ENCODE results near the gene NHSL2.
A peak's percentile ranks its signal among the peaks of the same experiment; 100 is the strongest.

Gene NHSL2

DNA sequence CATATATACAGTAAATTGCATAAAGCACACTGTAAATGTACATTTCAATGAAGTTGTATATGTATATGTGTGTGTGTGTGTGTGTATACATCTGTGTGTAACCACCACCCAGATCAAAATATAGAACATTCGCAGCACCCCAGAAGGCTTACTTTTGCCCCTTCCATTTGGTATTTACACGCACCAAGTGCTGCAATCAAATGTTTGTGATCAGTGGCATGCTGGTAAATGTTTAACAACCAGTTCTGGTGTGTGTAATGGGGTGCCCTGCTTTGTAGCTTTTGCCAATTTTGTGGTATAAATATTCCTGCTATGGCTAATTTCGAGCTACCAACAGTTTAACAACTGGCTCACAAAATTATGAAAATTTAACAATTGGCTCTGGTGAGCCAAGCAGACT, 119.8 kb downstream of the NHSL2 start:
- no peak overlapping the region for H3K4me3 ChIP-seq (ENCODE audit: low read depth, low read length)
- TF ChIP-seq, protein P1, sequence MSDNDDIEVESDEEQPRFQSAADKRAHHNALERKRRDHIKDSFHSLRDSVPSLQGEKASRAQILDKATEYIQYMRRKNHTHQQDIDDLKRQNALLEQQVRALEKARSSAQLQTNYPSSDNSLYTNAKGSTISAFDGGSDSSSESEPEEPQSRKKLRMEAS (IDR thresholded peaks at IDR 0.05; ENCODE audit: low read depth, low read length) = no peak
- TF ChIP-seq POLR2A (IDR thresholded peaks at IDR 0.05; ENCODE audit: extremely low read depth, insufficient read length) = no peak
- no peak for TF ChIP-seq MYC (IDR thresholded peaks at IDR 0.05; ENCODE audit: low read depth, low read length)
- TF ChIP-seq, protein P2, sequence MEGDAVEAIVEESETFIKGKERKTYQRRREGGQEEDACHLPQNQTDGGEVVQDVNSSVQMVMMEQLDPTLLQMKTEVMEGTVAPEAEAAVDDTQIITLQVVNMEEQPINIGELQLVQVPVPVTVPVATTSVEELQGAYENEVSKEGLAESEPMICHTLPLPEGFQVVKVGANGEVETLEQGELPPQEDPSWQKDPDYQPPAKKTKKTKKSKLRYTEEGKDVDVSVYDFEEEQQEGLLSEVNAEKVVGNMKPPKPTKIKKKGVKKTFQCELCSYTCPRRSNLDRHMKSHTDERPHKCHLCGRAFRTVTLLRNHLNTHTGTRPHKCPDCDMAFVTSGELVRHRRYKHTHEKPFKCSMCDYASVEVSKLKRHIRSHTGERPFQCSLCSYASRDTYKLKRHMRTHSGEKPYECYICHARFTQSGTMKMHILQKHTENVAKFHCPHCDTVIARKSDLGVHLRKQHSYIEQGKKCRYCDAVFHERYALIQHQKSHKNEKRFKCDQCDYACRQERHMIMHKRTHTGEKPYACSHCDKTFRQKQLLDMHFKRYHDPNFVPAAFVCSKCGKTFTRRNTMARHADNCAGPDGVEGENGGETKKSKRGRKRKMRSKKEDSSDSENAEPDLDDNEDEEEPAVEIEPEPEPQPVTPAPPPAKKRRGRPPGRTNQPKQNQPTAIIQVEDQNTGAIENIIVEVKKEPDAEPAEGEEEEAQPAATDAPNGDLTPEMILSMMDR (IDR thresholded peaks at IDR 0.05; ENCODE audit: low read depth, low read length) = no peak
- DNase-seq (ENCODE audit: low read depth) = no peak

DNA sequence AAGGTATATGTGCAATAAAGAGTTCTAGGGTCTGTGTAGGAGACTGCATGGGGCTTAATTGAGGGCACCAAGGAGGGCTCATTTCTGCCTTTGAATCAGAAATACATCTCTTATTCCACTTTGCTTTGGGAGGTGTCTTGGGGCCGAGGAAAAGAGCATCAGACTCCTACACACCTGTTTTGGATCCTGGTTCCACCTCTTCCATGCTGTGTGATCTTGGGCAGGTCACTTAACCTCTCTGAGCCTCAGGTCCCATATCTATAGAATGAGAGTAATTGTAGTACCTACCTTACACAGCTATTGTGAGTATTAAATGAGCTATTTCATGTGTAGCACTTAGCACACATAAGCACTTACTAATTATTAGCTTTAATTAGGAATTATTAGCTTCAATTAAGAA, 120.5 kb downstream of the NHSL2 start:
- DNase-seq (ENCODE audit: low read depth) = no peak
- TF ChIP-seq, protein P1 (IDR thresholded peaks at IDR 0.05; ENCODE audit: low read depth, low read length) = no peak
- no peak for TF ChIP-seq MYC (IDR thresholded peaks at IDR 0.05; ENCODE audit: low read depth, low read length)
- no peak overlapping the region for H3K4me3 ChIP-seq (ENCODE audit: low read depth, low read length)

DNA sequence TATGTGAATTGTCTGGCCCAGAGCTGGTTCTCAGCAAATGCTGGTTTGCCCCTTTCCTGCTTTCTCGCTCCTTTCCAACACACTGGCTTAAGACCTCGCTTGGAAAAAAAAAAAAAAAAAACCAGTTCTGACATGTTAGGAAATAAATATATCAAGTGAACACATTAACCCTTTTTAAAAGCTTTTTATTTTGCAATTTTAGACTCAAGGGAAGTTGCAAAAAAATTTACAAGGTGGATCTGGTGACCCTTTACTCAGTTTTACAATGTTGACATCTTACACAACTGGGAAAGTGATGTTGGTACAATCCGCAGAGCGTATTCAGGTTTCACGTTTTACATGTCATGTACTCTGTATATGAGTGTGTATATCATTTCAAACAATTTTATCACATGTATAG, 121.0 kb downstream of the NHSL2 start:
- peak; percentile 76 for DNase-seq (ENCODE audit: low read depth)
- 0 out of 2 replicates have a peak, but pooled peaks have one; percentile 11 for TF ChIP-seq MYC (IDR thresholded peaks at IDR 0.05; ENCODE audit: low read depth, low read length)
- TF ChIP-seq, protein P1 (IDR thresholded peaks at IDR 0.05; ENCODE audit: low read depth, low read length) = no peak
- no peak for TF ChIP-seq POLR2A (IDR thresholded peaks at IDR 0.05; ENCODE audit: extremely low read depth, insufficient read length)
- TF ChIP-seq, protein P2 (IDR thresholded peaks at IDR 0.05; ENCODE audit: low read depth, low read length) = no peak
- no peak overlapping the region for H3K4me3 ChIP-seq (ENCODE audit: low read depth, low read length)

DNA sequence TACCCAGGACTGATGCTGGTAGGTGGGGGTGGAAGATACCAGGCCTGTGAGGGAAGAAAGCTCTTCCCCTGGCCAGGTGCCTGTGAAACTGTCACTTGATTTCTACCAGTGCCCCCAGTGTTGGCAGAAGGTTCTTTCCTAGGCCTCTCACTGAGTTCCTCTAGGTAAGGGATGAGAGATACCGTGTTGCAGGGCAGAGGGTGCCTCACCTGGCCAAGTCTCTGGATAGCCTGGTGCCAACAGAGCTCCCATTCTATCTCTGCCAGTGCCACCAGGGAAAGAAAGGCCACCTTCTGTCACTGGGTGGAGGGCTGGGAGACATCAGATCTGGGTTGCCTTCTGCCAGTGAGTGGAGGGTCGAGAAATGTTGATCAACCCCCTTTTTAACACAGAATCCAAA, 127.0 kb downstream of the NHSL2 start:
- no peak overlapping the region for H3K4me3 ChIP-seq (ENCODE audit: low read depth, low read length)
- no peak for DNase-seq (ENCODE audit: low read depth)
- TF ChIP-seq, protein P1 (IDR thresholded peaks at IDR 0.05; ENCODE audit: low read depth, low read length) = no peak
- TF ChIP-seq, protein P2 (IDR thresholded peaks at IDR 0.05; ENCODE audit: low read depth, low read length) = no peak
- TF ChIP-seq MYC (IDR thresholded peaks at IDR 0.05; ENCODE audit: low read depth, low read length) = no peak

DNA sequence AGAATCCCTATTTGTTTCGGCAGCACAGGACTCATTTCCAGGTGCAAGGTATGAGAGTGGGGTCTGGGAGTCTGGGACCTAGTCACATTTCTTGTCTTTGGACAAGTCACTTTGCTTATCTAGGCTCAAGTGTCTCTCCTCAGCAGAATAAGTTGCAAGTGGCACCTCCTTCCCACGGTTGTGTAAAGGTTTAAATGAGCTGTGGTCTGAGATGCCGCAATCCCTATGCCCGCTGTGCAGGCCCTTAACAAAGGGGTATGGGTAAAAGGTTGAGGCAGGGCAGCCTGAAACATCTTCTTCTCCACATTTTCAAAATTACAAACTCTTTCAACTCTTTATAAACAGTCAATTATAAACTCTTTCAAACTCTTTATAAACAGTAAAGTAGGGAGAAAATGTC, 127.4 kb downstream of the NHSL2 start:
- TF ChIP-seq POLR2A (IDR thresholded peaks at IDR 0.05; ENCODE audit: extremely low read depth, insufficient read length) (no peak), MYC (IDR thresholded peaks at IDR 0.05; ENCODE audit: low read depth, low read length) (no peak)
- TF ChIP-seq, protein P1 (IDR thresholded peaks at IDR 0.05; ENCODE audit: low read depth, low read length) = no peak
- TF ChIP-seq, protein P2 (IDR thresholded peaks at IDR 0.05; ENCODE audit: low read depth, low read length) = no peak
- H3K4me3 ChIP-seq (ENCODE audit: low read depth, low read length) = no peak overlapping the region
- peak; percentile 65 for DNase-seq (ENCODE audit: low read depth)

DNA sequence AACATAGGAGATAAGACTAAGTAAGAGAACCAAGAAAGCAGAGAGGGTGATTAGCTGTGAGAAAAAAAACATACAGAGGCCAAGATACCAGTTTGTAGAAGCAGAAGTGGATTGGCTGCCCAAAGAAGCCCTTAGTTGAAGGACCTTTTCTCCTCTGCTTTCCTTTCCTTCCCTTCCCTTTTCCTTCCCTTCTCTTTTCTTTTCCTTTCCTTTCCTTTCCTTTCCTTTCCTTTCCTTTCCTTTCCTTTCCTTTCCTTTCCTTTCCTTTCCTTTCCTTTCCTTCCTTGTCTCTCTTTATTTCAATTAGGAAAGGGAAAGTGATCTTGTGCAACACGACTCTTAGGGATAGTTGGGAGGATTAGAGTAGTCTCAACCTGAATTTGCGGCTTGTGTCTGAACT, 128.2 kb downstream of the NHSL2 start:
- TF ChIP-seq, protein P1 (IDR thresholded peaks at IDR 0.05; ENCODE audit: low read depth, low read length) = no peak
- TF ChIP-seq MYC (IDR thresholded peaks at IDR 0.05; ENCODE audit: low read depth, low read length) (no peak), POLR2A (IDR thresholded peaks at IDR 0.05; ENCODE audit: extremely low read depth, insufficient read length) (no peak)
- TF ChIP-seq, protein P2 (IDR thresholded peaks at IDR 0.05; ENCODE audit: low read depth, low read length) = no peak

More for the DNA sequence above, 128.2 kb downstream of the NHSL2 start:
- DNase-seq (ENCODE audit: low read depth) = no peak
- no peak overlapping the region for H3K4me3 ChIP-seq (ENCODE audit: low read depth, low read length)

Measured in NB4 (cell line).